Hepatic stellate cell (primary cell): ENCODE data around the gene RFX7.
"Not testable (repeated sequence)": the region's sequence is repeated elsewhere in the genome, so short reads cannot be mapped to it uniquely, and the experiment has no call there.

Experiments
- DNase-seq: peaks from one replicate; pipeline ENCODE4 v3.0.0; 2011; ENCODE audit warnings: low spot score

The RFX7 gene

GRCh38 chr15:56205061-56205876 is 38.4 kb downstream of the RFX7 start:
- DNase-seq = no peak

GRCh38 chr15:56203312-56203922 is 40.3 kb downstream of the RFX7 start:
- DNase-seq = not testable (repeated sequence)

- DNase-seq = no peak
Observed at GRCh38 chr15:56202701-56203100, 41.0 kb downstream of the RFX7 start.

- no peak for DNase-seq
Observed at GRCh38 chr15:56199038-56199437, 44.6 kb downstream of the RFX7 start.

- no peak for DNase-seq
Observed at GRCh38 chr15:56194035-56194434, 49.6 kb downstream of the RFX7 start.

GRCh38 chr15:56192659-56193442 is 50.8 kb downstream of the RFX7 start:
- no peak for DNase-seq

GRCh38 chr15:56187665-56188064 is 56.0 kb downstream of the RFX7 start:
- no peak for DNase-seq

- no peak for DNase-seq
Observed at GRCh38 chr15:56185980-56186379, 57.7 kb downstream of the RFX7 start.

- DNase-seq = no peak
Observed at GRCh38 chr15:56184516-56184915, 59.2 kb downstream of the RFX7 start.

- no peak for DNase-seq
Observed at GRCh38 chr15:56180851-56181250, 62.8 kb downstream of the RFX7 start.

GRCh38 chr15:56176996-56177395 is 66.7 kb downstream of the RFX7 start:
- no peak for DNase-seq

GRCh38 chr15:56175788-56176187 is 67.9 kb downstream of the RFX7 start:
- no peak for DNase-seq

GRCh38 chr15:56174649-56175048 is 69.0 kb downstream of the RFX7 start:
- no peak for DNase-seq

GRCh38 chr15:56168394-56168793 is 75.3 kb downstream of the RFX7 start:
- DNase-seq = no peak

- no peak for DNase-seq
Observed at GRCh38 chr15:56165234-56165633, 78.4 kb downstream of the RFX7 start.

- no peak for DNase-seq
Observed at GRCh38 chr15:56160966-56161365, 82.7 kb downstream of the RFX7 start.

- no peak for DNase-seq
Observed at GRCh38 chr15:56156877-56157276, 86.8 kb downstream of the RFX7 start.

- not testable (repeated sequence) for DNase-seq
Observed at GRCh38 chr15:56155278-56155677, 88.4 kb downstream of the RFX7 start.

- not testable (repeated sequence) for DNase-seq
Observed at GRCh38 chr15:56154768-56155167, 88.9 kb downstream of the RFX7 start.

- no peak for DNase-seq
Observed at GRCh38 chr15:56150204-56150603, 93.5 kb downstream of the RFX7 start.

- no peak for DNase-seq
Observed at GRCh38 chr15:56148064-56148463, 95.6 kb downstream of the RFX7 start.

GRCh38 chr15:56146756-56147155 is 96.9 kb downstream of the RFX7 start:
- no peak for DNase-seq

- no peak for DNase-seq
Observed at GRCh38 chr15:56128081-56128480, 115.6 kb downstream of the RFX7 start.
